ENCODE results near the gene PLXNB3.

The PLXNB3 gene

DNA sequence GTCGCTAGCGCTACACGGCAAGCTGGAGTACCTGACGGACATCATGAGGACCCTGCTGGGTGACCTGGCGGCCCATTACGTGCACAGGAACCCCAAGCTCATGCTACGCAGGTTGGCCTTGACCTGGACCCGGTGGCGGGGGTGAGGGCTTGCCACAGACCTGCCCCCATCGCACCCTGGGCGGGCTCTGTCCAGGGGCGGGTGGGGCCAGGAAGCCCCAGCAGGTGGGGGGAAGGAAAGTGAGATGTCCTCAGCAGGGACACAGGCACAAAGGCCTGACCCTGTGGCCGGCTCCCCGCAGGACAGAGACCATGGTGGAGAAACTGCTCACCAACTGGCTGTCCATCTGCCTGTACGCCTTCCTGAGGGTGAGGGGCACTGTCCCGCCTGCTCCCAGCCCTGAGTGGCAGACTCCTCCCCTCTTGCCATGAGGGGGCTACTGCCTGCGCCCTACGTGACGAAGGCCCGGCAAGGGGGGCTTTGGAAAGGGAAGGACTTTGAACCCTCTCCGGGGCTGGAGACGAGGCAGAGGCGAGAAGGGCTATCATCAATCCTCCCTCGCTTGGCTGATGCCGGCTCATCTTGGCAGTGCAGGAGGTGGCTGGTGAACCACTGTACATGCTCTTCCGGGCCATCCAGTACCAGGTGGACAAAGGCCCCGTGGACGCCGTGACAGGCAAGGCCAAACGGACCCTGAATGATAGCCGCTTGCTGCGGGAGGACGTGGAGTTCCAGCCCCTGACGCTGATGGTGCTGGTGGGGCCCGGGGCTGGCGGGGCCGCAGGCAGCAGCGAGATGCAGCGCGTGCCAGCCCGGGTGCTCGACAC, 11.5 kb downstream of the PLXNB3 start:
- DNase-seq: no peak

DNA sequence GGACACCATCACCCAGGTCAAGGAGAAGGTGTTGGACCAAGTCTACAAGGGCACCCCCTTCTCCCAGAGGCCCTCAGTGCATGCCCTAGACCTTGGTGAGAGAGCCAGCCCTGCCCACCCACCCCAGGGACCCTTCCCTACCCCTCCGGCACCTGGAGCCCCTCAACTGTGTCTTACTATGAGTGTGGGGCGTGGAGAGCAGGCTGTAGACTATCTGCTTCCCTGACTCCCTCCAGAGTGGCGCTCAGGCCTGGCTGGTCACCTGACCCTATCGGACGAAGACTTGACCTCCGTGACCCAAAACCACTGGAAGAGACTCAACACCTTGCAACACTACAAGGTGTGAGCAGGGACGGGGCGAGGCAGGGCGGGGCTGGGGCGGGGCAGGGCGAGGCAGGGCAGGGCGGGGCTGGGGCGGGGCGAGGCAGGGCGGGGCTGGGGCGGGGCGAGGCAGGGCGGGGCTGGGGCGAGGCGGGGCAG, 12.1 kb downstream of the PLXNB3 start:
- no peak for DNase-seq

DNA sequence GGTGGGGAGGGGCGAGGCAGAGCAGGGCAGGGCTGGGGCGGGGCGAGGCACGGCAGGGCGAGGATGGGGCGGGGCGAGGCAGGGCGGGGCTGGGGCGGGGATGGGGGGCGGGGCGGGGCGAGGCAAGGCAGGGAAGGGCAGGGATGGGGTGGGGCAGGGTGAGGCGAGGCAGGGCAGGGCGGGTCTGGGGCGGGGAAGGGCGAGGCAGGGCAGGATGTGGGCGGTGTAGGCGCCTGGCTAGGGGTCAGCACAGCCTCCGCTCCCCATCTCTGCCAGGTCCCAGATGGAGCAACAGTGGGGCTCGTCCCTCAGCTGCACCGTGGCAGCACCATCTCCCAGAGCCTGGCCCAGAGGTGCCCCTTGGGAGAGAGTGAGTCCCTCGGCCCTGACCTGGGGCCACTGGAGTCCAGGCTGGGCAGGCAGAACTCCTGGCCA, 12.6 kb downstream of the PLXNB3 start:
- no peak for DNase-seq

DNA sequence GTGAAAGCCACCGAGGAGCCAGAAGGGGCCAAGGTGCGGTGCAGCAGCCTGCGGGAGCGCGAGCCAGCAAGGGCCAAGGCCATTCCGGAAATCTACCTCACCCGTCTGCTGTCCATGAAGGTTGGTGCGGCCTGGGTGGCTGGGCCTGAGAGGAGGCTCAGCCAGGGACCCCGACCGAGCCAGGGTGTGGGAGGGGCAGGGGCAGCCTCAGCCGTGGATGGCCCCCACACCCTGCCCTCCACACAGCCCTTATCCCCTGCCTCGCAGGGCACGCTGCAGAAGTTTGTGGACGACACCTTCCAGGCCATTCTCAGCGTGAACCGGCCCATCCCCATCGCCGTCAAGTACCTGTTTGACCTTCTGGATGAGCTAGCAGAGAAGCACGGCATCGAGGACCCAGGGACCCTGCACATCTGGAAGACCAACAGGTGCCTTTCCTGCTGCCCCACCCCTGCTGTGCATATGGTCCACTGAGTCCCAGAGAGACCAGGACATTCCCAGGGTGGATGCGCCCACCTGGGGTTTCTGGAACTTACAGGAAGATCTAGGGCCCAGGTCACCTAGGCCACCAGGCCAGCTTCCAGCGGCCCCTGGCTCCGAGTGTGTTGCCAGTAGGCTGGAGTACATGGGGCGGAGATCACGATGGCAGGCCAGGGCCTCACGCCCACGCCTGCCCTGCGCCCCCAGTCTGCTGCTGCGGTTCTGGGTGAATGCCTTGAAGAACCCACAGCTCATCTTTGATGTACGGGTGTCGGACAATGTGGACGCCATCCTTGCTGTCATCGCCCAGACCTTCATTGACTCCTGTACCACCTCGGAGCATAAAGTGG, 13.4 kb downstream of the PLXNB3 start:
- DNase-seq: no peak

DNA sequence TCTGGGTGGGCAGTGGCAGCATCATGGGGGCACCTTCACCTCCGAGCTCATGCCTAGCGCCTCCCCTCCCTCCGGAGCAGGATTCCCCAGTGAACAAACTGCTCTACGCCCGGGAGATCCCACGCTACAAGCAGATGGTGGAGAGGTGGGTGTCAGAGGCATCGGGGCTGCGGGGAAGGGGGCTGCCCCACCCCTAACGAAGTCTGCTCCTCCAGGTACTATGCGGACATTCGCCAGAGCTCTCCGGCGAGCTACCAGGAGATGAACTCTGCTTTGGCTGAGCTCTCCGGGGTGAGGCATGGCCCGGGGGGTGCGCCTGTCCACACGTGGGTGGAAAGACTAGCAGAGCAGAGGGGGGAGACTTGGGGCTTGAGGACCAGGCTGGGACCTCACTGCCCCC, 14.1 kb downstream of the PLXNB3 start:
- DNase-seq: no peak

DNA sequence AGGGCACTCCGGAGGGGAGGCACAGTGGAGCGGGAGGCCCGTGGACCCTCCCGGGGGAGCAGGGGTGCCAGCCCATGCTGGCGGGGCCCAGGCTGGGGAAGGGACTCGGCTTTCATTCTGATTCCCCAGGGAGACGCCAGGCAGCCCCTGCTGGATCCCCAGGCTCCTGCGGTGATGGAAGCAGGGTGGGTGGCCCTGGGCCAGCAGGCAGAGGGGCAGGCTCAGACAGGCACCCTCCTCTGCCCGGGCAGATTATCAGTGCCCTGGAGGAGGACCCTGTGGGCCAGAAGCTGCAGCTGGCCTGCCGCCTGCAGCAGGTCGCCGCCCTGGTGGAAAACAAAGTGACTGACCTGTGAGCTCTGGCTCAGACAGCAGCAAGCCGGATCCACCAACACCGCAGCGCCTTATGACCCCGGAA, 14.6 kb downstream of the PLXNB3 start:
- no peak for DNase-seq

DNA sequence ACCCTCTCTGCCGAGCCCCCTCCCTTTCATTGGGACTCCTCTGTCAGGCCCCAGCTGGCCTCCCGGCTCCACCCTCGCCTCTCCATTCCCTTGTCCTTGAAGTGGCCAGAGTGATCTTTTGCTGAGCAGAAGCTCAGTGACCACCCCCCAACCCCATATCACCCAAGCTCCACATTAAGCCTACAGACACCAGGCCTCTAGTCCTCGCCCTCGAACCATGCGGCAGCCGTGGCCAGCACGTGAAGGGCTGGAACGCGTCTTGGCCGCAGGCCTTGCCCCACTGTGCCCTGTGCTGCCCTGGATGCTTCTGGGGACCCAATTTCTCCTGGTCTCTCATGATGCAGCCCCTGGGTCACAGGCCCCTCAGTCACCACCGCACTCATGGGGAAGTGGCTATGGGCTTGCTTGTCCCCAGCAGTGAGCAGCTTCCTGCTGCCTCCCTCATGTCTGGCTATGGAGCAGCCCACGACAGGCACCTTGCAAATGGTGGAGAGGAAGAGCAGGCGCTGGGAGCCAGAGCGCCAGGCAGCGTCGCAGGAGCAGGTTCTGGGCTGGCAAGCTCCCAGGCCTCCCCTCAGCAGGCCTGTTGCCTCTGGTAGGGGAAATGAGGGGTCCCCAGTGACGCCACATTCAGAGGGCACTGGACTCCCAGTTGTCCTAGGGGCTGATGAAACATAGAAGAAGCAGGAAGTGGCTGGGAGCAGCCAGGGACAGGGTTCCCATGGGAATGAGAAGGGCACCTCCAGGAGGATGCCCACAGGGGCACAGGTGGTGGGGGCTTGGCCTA, 16.0 kb downstream of the PLXNB3 start:
- DNase-seq: no peak

DNA sequence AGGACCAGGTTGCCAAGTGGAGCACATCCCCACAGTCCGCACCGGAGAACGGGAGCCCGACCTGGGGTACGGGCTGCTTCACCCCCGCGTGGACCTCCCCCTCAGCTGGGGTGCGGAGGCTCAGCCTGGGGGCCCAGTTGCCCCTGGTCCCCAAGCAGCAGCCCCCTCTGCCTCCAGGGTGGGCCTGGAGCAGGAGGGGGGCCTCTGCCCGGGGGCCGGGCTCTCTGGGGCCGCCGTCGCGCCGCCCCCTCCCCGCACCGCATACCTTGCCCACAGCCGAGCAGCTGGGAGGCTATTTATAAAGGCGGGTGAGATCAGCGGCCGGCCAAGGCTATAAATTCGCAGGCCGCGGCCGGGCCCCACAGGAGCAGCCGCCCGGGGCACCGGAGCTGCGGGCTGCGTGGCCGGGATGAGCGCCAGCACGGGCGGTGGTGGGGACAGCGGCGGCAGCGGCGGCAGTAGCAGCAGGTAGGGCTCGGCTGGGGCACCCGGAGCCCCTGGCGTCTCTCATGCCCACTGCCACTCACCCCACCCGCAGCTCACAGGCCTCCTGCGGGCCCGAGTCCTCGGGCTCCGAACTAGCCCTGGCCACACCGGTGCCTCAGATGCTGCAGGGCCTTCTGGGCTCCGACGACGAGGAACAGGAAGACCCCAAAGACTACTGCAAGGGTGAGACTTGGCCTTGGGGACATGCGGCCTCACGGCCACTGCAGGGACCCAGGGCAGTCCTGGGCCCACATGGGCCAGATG, 16.8 kb downstream of the PLXNB3 start, which contains the start of gene SRPK3:
SRPK3 (plus strand) TSS at position 364 of the 750 bp plus-strand sequence; CDS start at position 410, 46 bp downstream.
- DNase-seq: no peak

DNA sequence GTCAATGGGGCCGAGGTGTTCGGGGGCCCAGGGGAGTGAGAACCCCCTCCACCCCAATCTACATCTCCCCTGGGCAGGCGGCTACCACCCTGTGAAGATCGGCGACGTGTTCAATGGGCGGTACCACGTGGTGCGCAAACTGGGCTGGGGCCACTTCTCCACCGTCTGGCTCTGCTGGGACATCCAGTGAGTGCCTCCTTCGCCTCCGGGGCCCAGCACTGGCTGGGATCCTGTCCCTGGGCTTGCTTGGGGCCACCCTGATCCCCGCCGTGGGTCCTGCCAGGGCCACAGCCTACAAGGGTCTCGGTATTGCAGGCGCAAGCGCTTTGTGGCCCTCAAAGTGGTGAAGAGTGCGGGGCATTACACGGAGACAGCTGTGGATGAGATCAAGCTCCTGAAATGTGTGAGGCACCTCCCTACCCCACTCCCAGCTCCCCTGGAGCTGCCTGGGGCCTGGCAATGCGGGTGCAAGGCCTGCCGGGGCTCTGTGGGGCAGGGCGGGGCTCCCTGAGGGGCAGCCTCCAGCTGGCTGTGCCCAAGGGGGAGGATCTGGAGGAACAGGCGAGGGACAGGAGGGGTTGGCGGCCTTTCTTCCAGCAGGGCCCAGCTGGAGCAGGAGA, 17.5 kb downstream of the PLXNB3 start:
- no peak for DNase-seq

DNA sequence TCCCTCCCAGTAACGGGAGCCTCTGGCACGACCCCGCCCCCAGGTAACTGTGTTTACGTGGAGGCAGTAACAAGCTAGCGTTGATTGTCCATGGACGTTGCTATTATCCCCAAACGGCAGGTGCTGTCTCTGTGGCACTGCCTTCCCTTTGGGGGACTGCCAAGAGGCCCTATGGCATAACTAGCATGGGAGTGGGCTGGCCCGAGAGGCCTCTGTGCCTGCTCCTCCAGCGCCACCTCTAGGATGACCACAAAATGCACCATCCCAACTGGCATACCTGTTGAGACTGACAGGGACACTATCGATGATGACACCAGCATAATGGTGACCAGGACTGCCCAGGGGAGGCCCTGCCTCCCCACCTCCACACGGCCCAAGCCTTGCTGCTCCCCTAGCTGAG, 18.3 kb downstream of the PLXNB3 start:
- no peak for DNase-seq

DNA sequence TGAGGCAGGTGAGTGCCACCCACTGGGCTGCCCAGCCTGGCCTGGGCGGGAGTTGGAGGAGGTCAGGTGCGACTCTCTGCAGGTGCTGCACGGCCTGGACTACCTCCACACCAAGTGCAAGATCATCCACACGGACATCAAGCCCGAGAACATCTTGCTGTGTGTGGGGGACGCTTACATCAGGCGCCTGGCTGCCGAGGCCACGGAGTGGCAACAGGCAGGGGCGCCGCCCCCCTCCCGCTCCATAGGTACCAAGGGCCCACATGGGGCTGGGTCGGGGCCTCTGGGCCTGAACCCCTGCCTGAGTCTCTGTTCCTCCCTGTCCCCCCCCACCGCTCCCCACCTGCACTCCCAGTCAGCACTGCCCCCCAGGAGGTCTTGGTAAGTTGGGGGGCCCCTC, 18.8 kb downstream of the PLXNB3 start:
- DNase-seq: no peak

DNA sequence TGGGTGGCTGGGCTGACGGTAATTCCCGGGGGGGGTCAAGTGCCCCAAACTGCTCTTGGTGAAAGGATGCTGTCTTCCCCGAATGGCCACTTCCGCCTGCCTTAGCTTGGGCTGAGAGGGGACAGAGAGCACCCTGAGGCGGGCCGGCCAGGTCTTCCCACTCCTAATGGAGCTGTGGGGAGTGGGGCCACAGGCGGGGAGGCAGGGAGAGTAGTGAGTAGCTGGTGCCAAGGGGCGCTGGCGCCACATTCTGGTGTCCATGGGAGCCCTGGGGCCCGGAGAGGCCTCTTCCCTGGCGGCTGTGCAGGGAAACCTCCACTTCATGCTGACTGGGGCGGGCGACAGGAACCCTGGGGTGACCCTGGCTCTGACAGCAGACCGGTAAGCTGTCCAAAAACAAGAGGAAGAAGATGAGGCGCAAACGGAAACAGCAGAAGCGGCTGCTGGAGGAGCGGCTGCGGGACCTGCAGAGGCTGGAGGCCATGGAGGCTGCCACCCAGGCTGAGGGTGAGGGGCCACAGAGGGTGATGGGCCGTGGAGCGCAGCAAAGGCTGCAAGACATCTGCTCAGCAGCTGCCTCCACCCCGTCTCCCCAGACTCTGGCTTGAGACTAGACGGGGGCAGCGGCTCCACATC, 19.4 kb downstream of the PLXNB3 start:
- DNase-seq: no peak

DNA sequence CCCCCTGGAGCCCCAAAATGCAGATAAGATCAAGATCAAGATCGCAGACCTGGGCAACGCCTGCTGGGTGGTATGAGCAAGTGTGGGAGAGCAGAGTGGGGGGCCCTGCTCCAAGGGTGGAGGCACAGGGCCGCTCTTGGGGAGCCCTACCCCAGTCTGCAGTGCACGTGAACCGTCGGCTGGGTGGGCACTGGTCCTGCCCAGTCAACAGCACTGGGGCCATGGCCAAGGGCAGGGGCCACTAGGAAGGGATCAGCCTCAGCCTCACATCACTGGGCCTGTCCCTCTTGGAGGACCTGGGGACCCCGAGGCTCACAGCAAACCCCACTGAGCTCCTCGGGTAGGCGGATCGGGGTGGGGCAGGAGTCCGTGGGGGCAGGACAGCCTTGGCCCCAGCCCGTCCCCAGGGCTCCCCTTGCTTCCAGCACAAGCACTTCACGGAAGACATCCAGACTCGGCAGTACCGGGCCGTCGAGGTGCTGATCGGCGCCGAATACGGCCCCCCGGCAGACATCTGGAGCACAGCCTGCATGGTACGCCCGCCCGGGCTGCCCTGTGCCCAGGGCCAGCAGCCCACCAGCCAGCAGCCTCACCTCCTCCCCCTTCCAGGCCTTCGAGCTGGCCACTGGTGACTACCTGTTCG, 20.4 kb downstream of the PLXNB3 start:
- no peak for DNase-seq

DNA sequence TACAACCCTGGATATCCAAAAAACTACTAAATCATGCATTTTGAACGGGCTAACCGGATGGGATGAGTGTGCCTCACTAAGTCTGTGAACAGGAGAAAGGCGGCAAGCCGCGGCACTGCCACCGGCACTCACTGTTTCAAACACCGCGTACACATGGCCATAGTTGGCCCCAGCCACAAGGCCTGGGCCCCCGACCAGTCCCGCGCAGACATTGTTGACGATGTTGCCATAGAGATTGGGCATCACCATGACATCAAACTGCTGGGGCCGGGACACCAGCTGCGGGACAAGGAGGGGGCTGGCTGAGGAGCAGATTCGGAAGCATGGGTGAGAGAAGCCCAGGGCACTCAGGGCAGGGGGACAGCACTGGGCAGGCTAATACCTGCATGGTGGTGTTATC, 22.6 kb downstream of the PLXNB3 start:
- DNase-seq: no peak

DNA sequence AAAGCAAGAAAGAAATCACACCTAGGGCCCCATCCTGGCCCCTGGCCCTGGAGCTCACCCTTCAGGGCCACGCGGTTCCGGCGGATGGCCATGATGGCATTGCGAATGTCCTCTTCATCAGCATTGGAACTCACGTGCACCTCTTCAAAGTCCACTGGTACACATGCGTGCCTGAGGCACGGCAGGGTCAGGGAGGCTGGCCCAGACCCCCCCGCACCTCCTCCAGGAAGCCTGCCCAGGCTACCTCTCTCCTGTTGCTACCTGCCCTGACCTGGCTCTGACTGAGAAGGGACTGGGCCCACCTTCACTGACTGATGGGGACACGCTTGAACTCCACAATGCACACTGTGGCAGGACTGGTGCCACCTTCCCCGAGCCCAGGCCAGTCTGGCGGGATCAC, 25.6 kb downstream of the PLXNB3 start:
- DNase-seq: no peak

DNA sequence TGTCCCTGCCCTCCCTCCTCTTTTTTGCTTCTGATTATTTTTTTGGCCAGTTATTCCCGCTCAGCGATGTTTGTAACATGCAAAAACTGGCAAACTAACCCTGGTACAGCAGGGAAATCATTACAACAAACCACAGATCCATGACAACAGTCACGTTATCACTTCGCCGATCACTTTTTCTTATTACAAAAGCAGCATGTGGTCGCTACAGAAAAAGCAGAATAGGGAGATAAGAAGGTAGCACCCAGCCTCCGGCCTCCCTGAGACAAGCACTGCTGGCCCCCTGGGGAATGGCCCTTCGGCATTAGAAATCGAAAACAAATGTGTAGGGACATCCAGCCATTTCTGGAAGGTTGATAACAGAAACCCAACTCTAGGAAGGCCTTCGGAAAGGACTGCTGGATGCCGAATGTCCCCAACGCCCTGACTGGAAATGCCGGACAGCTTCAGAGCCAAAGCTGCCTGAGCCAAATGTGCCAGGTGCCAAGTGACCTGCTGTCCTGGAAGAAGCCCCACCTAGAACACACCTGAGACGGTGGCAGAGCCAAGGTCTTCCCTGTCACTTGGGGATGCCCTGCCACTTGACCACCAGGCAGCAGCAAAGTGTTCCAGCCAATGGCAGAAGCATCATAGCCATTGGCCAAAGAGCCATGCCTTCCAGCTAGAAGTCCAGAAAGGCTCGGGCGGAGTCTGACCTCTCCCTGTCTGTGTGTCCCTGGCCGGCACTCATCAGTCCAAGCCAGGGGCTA, 27.2 kb downstream of the PLXNB3 start:
- DNase-seq: no peak

DNA sequence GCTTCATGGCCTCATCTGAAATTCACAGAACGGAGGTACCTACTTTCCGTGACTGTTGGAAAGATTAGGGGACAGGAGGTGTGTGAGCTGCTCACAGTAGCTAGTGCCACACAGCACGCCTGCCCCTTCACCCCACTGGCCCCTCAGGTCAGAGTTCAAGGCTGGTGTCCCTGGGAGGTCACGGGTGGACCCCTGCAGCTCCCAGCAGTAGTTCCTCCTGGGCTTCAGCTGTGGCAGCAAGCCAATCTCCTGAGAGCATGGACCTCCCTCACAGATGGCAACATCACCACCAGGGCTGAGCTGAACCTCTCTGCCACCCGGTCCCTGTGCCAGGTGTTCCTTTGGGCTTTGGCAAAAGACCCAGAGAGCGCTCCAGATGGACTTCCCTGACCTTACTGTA, 28.3 kb downstream of the PLXNB3 start:
- DNase-seq: no peak

DNA sequence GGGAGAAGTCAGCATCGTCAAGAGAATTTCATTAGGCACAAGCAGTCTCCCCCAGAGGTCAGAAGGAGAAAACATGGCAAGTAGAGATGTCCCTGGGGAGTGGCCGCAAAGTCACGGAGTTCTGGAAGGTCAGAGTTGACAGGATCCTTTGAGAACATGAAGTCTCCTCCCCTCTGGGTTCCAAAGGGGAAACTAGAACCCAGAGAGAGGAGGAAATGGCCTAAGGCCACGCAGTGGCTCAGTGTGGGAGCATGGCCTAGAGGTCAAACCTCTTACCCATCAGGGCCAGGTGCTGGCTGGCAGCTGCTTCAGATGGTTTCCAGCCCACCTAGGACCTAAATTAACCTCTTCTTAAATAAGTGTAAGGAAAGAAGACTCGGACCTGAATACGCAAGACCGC, 29.2 kb downstream of the PLXNB3 start:
- DNase-seq: no peak

DNA sequence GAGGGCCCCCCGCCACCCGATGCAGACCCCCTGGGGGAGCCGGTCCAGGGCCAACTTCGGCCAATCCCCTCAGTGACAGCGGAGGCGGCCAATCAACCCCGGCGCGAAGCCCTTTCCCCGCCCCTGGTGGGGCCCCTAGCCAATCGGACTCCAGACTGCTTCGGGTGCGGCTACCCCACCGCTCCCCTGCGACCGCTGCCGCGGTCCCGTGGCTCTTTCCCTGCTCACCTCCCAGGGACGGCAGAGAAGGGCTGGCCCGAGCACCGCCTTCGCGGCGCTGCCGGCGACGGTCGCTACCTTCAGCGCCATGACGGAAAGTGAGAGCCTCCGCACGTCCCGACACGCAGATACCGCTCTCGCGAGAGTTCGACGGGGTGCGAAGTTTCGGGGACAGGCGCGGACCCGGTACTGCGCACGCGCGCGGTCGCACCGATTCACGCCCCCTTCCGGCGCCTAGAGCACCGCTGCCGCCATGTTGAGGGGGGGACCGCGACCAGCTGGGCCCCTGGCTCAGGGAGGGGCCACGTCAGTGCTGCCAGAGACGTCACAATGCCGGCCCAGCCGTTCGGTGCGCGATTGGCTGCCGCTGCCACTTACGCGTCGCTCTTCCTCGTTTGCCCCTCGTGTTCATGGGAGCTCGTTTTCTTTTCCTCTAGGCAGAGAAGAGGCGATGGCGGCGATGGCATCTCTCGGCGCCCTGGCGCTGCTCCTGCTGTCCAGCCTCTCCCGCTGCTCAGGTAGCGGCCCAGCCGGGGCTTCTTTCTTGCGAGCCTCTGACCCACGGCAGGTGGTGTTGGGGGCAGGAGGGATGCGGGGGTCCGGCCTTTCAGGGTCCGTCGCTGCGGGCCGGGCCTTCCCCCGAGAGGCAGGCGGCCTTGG, 30.2 kb downstream of the PLXNB3 start, which contains the start of the genes IDH3G and SSR4:
IDH3G (minus strand) TSS at position 358 of the 879 bp plus-strand sequence; CDS start at position 309, 49 bp downstream.
SSR4 (plus strand) TSS at position 651 of the 879 bp plus-strand sequence; CDS start at position 671, 20 bp downstream.
- peak; percentile 96 for DNase-seq

Data from retina (tissue), 1 donor.